GM10266 (cell line): Measurements from ENCODE around the gene SKI.
"Not testable (repeated sequence)": the region's sequence is repeated elsewhere in the genome, so short reads cannot be mapped to it uniquely, and the experiment has no call there.

Source experiments
- DNase-seq: peaks from one replicate; pipeline ENCODE4 v3.0.0; 2012; ENCODE audit errors: extremely low spot score
- CTCF ChIP-seq: IDR thresholded peaks from 2 replicates; pipeline ENCODE4 v1.5.1; 2012; ENCODE audit warnings: mild to moderate bottlenecking, low read depth; ENCODE audit not compliant: control insufficient read depth, insufficient read depth; ENCODE audit errors: missing control alignments

The SKI gene

DNA sequence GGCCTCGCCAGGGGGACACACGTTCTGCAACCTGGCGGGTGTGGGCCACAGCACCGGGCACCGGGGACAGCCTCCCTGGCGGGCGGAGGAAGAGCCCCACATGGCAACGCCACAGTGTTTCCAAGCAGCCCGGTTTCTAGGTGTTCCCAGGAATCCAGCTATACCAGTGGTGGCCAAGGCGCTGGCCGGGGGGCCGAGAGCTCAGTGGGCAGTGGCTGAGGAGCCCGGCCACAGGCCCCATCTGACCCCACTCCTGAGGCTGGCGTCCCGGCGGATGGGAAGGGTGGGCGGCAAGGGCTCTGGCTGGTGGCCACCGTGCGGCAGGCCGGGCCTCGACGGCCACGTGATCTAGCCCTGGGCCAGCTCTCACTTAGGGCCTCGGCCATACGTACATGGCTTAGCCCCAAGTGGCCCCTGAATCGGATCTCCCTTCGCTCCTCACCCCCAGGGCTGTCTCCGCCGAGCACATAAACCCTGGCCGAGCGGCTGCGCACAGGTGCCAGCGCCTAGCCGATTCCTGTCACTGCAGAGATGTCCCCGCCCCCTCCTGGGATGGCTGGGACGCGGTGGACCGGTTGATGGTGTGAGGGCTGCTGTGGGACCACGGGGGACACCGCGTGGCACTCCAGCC lies 94.6 kb downstream of the SKI start:
- no peak for TF ChIP-seq CTCF
- no peak for DNase-seq

- no peak for TF ChIP-seq CTCF
- DNase-seq = no peak
Observed at GRCh38 chr1:2323451-2323974, 95.4 kb downstream of the SKI start.

GRCh38 chr1:2324553-2325366 lies 96.6 kb downstream of the SKI start:
- no peak for DNase-seq
- TF ChIP-seq CTCF = no peak

GRCh38 chr1:2326524-2326923 lies 98.4 kb downstream of the SKI start:
- TF ChIP-seq CTCF = no peak
- no peak for DNase-seq

- not testable (repeated sequence) for DNase-seq
Observed at GRCh38 chr1:2327162-2327561, 99.0 kb downstream of the SKI start.

DNA sequence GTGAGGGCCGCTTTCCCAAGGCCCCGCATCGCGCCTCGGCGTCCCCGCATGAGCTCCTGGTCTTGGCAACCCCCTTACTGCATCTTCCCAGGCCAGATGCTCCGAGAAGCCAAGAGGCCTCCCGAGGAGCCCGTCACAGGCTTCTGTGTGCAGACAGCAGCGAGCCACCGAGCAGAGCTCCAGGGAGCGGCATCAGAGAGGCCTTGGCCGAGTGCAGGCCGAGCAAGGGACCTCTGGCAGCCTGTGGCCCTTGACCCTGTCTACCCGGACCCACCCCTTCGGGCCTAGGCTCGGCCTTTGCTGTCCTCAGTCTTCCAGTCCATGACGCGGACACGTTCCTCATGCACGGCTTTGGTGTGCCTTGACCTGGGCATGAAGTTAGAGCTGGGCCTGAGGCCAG lies 99.7 kb downstream of the SKI start:
- no peak for TF ChIP-seq CTCF
- no peak for DNase-seq

GRCh38 chr1:2328676-2329455 lies 100.7 kb downstream of the SKI start:
- no peak for DNase-seq
- no peak for TF ChIP-seq CTCF
